GM12878 (cell line): ENCODE data around the gene ENPP6. TPM values are rescaled to one million over a fixed set of nuclear protein-coding genes. Genes with fewer than 3 reads are reported as not detected.

Experiments
- BCLAF1 ChIP-seq: fragments of 450-650 bp; IDR thresholded peaks from 2 replicates; pipeline ENCODE4 v1.6.1; 2017; ENCODE audit warnings: antibody characterized with exemption, mild to moderate bottlenecking, moderate library complexity
- CHD2 ChIP-seq: IDR thresholded peaks from 2 replicates; pipeline ENCODE4 v1.6.1; 2011; ENCODE audit warnings: low read depth, low read length, improper control_type of control experiment, borderline replicate concordance
- CREM ChIP-seq: IDR thresholded peaks from 2 replicates; pipeline ENCODE4 v1.6.1; 2014; ENCODE audit warnings: antibody characterized with exemption, low read depth
- EGR1 ChIP-seq, 2 experiments: IDR thresholded peaks; 1 replicate in 1 of 2; 2 replicates in 1 of 2; pipeline ENCODE4 v1.6.1; 2011 to 2012; ENCODE audit warnings: low read depth in 2 of 2, low read length in 2 of 2, borderline replicate concordance in 1 of 2, mild to moderate bottlenecking in 1 of 2, moderate library complexity in 1 of 2
- HDGF ChIP-seq: fragments of 450-650 bp; IDR thresholded peaks from 2 replicates; pipeline ENCODE4 v1.6.1; 2016; ENCODE audit warnings: antibody characterized with exemption
- MXI1 ChIP-seq: fragments of 150-350 bp; IDR thresholded peaks from 2 replicates; pipeline ENCODE4 v1.6.1; 2011; ENCODE audit warnings: low read depth, mild to moderate bottlenecking, inconsistent platforms, low read length, improper control_type of control experiment
- MYC ChIP-seq: IDR thresholded peaks from 2 replicates; pipeline ENCODE4 v1.6.1; 2011; ENCODE audit warnings: mild to moderate bottlenecking, low read length, moderate library complexity, inconsistent platforms; ENCODE audit not compliant: insufficient read depth, insufficient replicate concordance, insufficient read length, severe bottlenecking
- NR2C2 ChIP-seq: IDR thresholded peaks from 2 replicates; pipeline ENCODE4 v1.6.1; 2011; ENCODE audit warnings: borderline replicate concordance, low read depth; ENCODE audit not compliant: control insufficient read depth, insufficient read length
- PAX5 ChIP-seq: IDR thresholded peaks from 2 replicates; pipeline ENCODE4 v1.6.1; 2011; ENCODE audit warnings: low read depth, low read length, borderline replicate concordance
- PML ChIP-seq: IDR thresholded peaks from 2 replicates; pipeline ENCODE4 v1.6.1; 2012; ENCODE audit warnings: low read length, inconsistent platforms
- POU2F2 ChIP-seq: IDR thresholded peaks from 3 replicates; pipeline ENCODE4 v1.6.1; 2011; ENCODE audit warnings: low read depth, mild to moderate bottlenecking, low read length, borderline replicate concordance
- SIX5 ChIP-seq: IDR thresholded peaks from 2 replicates; pipeline ENCODE4 v1.6.1; 2011; ENCODE audit warnings: mild to moderate bottlenecking, low read depth, low read length, moderate library complexity; ENCODE audit not compliant: severe bottlenecking
- SUPT20H ChIP-seq: IDR thresholded peaks from 2 replicates; pipeline ENCODE4 v1.6.1; 2011; ENCODE audit warnings: low read depth, mild to moderate bottlenecking, low read length, moderate library complexity, borderline replicate concordance; ENCODE audit not compliant: control insufficient read depth
- TBL1XR1 ChIP-seq: IDR thresholded peaks from 2 replicates; pipeline ENCODE4 v1.6.1; 2012; ENCODE audit warnings: low read depth, low read length, improper control_type of control experiment
- WRNIP1 ChIP-seq: IDR thresholded peaks from 2 replicates; pipeline ENCODE4 v1.6.1; 2011; ENCODE audit warnings: low read depth, low read length, improper control_type of control experiment, borderline replicate concordance
- ZNF217 ChIP-seq: fragments of 450-650 bp; IDR thresholded peaks from 2 replicates; pipeline ENCODE4 v1.6.1; 2017; ENCODE audit warnings: antibody characterized with exemption, mild to moderate bottlenecking
- ZNF274 ChIP-seq: IDR thresholded peaks from one replicate; pipeline ENCODE4 v1.8.0; 2011; ENCODE audit not compliant: insufficient read length, insufficient read depth
- ZNF384 ChIP-seq: IDR thresholded peaks from 2 replicates; pipeline ENCODE4 v1.6.1; 2012; ENCODE audit warnings: low read depth, mild to moderate bottlenecking, low read length, improper control_type of control experiment, borderline replicate concordance
- polyA plus RNA-seq, 11 experiments: library from polyadenylated mRNA; depleted of rRNA in 4 of 11; unstranded in 6 of 11; stranded (reverse) in 5 of 11; fragments of >200 nt; fragmentation: Nextera tagmentation in 4 of 11; fragmentation: Illumina TruSeq in 1 of 11; extraction: Ambion mirVana in 4 of 11; extraction: Trizol in 1 of 11; gene quantifications; 1 replicate in 1 of 11; 2 replicates in 10 of 11; pipeline versions ENCODE4 v1.2.1 to v1.2.3, GENCODE V29; 2011 to 2016; ENCODE audit warnings: inconsistent platforms in 2 of 11, missing spikeins in 2 of 11, low read depth in 1 of 11
- total RNA-seq, 4 experiments: library from RNA; depleted of rRNA in 3 of 4; stranded (reverse); fragments of >200 nt in 3 of 4; fragmentation: Illumina TruSeq in 1 of 4; extraction: Trizol in 1 of 4; gene quantifications; 2 replicates each; pipeline versions ENCODE4 v1.2.1 to v1.2.3, GENCODE V29; 2013 to 2021
- TF ChIP-seq, protein P1 (sequence below): IDR thresholded peaks from 2 replicates; pipeline ENCODE4 v1.6.1; 2011; ENCODE audit warnings: borderline replicate concordance, low read depth, mild to moderate bottlenecking, moderate library complexity, low read length; ENCODE audit not compliant: insufficient read depth, poor library complexity, severe bottlenecking
- TF ChIP-seq, protein P2 (sequence below): fragments of 450-650 bp; conservative IDR thresholded peaks from 2 replicates; pipeline ENCODE4 v1.6.1; 2017; ENCODE audit warnings: mild to moderate bottlenecking, moderate library complexity
- TF ChIP-seq, protein P3 (sequence below): IDR thresholded peaks from 2 replicates; pipeline ENCODE4 v1.6.1; 2012; ENCODE audit warnings: low read depth, low read length, improper control_type of control experiment
- TF ChIP-seq, protein P4 (sequence below): fragments of 450-650 bp; IDR thresholded peaks from 2 replicates; pipeline ENCODE4 v1.6.1; 2017; ENCODE audit warnings: low read depth, mild to moderate bottlenecking, moderate library complexity

Gene ENPP6
- total and polyA plus RNA-seq, 10 of the 15 experiments (the other 5 are each of a cell fraction or from before 2014, with no cell fraction given) = 0.04 to 1.0 (median 0.44) TPM; not detected in 1

DNA sequence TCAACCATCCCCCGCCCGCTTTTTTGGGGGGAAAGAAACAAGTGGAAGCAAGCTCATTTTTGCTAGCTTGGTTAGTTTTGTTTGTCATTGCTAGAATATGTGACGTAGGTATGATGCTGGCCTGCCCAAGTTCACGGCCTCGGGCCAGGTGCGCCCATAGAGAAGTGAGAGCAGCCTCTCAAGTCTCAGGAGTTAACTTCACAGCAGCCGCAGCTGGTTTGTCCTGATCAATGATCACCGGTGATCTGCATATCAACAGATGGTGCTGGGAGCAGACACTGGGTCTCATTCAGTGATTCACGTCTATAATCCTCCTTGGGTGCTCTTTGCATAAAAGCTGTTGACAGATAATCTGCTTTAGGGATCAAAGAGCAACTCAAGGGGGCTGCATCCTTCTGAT, 50.1 kb downstream of the ENPP6 start (continued):
- TF ChIP-seq TBL1XR1 (no peak), ZNF217 (no peak), SIX5 (no peak), SUPT20H (no peak), PML (no peak), EGR1 (IDR thresholded peaks at IDR 0.05; ENCODE audit: borderline replicate concordance in 1 of 2, low read depth in 2 of 2, low read length in 2 of 2) (no peak), ZNF274 (no peak), ZNF384 (no peak), MXI1 (no peak), NR2C2 (no peak), BCLAF1 (no peak), MYC (no peak), WRNIP1 (no peak), CHD2 (no peak), CREM (no peak), HDGF (no peak), PAX5 (peak; percentile 31; the same call in 1 of the 2 replicates), POU2F2 (no peak)
- TF ChIP-seq, protein P1, sequence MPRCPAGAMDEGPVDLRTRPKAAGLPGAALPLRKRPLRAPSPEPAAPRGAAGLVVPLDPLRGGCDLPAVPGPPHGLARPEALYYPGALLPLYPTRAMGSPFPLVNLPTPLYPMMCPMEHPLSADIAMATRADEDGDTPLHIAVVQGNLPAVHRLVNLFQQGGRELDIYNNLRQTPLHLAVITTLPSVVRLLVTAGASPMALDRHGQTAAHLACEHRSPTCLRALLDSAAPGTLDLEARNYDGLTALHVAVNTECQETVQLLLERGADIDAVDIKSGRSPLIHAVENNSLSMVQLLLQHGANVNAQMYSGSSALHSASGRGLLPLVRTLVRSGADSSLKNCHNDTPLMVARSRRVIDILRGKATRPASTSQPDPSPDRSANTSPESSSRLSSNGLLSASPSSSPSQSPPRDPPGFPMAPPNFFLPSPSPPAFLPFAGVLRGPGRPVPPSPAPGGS = no peak
- TF ChIP-seq, protein P2, sequence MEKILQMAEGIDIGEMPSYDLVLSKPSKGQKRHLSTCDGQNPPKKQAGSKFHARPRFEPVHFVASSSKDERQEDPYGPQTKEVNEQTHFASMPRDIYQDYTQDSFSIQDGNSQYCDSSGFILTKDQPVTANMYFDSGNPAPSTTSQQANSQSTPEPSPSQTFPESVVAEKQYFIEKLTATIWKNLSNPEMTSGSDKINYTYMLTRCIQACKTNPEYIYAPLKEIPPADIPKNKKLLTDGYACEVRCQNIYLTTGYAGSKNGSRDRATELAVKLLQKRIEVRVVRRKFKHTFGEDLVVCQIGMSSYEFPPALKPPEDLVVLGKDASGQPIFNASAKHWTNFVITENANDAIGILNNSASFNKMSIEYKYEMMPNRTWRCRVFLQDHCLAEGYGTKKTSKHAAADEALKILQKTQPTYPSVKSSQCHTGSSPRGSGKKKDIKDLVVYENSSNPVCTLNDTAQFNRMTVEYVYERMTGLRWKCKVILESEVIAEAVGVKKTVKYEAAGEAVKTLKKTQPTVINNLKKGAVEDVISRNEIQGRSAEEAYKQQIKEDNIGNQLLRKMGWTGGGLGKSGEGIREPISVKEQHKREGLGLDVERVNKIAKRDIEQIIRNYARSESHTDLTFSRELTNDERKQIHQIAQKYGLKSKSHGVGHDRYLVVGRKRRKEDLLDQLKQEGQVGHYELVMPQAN = no peak
- TF ChIP-seq, protein P3, sequence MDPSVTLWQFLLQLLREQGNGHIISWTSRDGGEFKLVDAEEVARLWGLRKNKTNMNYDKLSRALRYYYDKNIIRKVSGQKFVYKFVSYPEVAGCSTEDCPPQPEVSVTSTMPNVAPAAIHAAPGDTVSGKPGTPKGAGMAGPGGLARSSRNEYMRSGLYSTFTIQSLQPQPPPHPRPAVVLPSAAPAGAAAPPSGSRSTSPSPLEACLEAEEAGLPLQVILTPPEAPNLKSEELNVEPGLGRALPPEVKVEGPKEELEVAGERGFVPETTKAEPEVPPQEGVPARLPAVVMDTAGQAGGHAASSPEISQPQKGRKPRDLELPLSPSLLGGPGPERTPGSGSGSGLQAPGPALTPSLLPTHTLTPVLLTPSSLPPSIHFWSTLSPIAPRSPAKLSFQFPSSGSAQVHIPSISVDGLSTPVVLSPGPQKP = no peak
- TF ChIP-seq, protein P4, sequence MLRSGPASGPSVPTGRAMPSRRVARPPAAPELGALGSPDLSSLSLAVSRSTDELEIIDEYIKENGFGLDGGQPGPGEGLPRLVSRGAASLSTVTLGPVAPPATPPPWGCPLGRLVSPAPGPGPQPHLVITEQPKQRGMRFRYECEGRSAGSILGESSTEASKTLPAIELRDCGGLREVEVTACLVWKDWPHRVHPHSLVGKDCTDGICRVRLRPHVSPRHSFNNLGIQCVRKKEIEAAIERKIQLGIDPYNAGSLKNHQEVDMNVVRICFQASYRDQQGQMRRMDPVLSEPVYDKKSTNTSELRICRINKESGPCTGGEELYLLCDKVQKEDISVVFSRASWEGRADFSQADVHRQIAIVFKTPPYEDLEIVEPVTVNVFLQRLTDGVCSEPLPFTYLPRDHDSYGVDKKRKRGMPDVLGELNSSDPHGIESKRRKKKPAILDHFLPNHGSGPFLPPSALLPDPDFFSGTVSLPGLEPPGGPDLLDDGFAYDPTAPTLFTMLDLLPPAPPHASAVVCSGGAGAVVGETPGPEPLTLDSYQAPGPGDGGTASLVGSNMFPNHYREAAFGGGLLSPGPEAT = no peak
